ENCODE measurements around the gene PHYH.
"Not testable (repeated sequence)": the region's sequence is repeated elsewhere in the genome, so short reads cannot be mapped to it uniquely, and the experiment has no call there.

PHYH gene

GRCh38 chr10:13253726-13254125, 46.1 kb downstream of the PHYH start:
- no peak overlapping the region for H3K23ac ChIP-seq (ENCODE audit: low read length)
- H3K27ac ChIP-seq (ENCODE audit: low read depth, low read length), result no peak overlapping the region
- WGBS (ENCODE audit: extremely low coverage, insufficient coverage, low lambda C conversion rate), result no CpG with 5 or more reads among the region's 4 CpGs
- H3K27me3 ChIP-seq (ENCODE audit: insufficient read depth, low read length, poor library complexity), result no peaks in the 10 kb centered on the region
- no peak overlapping the region for H3K18ac ChIP-seq (ENCODE audit: low read length)
- H3K79me1 ChIP-seq (ENCODE audit: low read length), result no peaks in the 10 kb centered on the region
- H4K5ac ChIP-seq (ENCODE audit: low read length), result no peak overlapping the region
- DNase-seq, result no peak
- no peaks in the 10 kb centered on the region for H3K79me2 ChIP-seq (ENCODE audit: control insufficient read depth, insufficient read depth, low read length)
- no peak overlapping the region for H2BK15ac ChIP-seq (replicated peaks; ENCODE audit: low read depth)
- H3K56ac ChIP-seq (ENCODE audit: low read length), result no peak overlapping the region
- H3K4me2 ChIP-seq (ENCODE audit: low read length), result no peak overlapping the region
- H3K9ac ChIP-seq (ENCODE audit: low read length), result no peak overlapping the region
- no peaks in the 10 kb centered on the region for H3K4me1 ChIP-seq (ENCODE audit: control insufficient read depth, low read depth, low read length)
- no peak overlapping the region for H2AK5ac ChIP-seq (ENCODE audit: low read length)
- no peak overlapping the region for H2BK120ac ChIP-seq (ENCODE audit: low read depth, low read length)
- H2BK5ac ChIP-seq (ENCODE audit: low read length), result no peak overlapping the region
- no peak overlapping the region for H3K4me3 ChIP-seq (ENCODE audit: low read length)
- H3K36me3 ChIP-seq (ENCODE audit: control insufficient read depth, insufficient read depth, low read length), result no peaks in the 10 kb centered on the region
- no peak overlapping the region for H4K8ac ChIP-seq (ENCODE audit: low read depth, low read length)
- H3K4ac ChIP-seq (ENCODE audit: low read depth, low read length), result no peak overlapping the region

- no peak for DNase-seq
- Histone ChIP-seq H3K27me3 (ENCODE audit: insufficient read depth, low read length, poor library complexity) (no peaks in the 10 kb centered on the region), H2BK15ac (replicated peaks; ENCODE audit: low read depth) (no peak overlapping the region), H3K27ac (ENCODE audit: low read depth, low read length) (no peak overlapping the region), H2AK5ac (ENCODE audit: low read length) (no peak overlapping the region), H3K36me3 (ENCODE audit: control insufficient read depth, insufficient read depth, low read length) (no peaks in the 10 kb centered on the region), H2BK120ac (ENCODE audit: low read depth, low read length) (no peak overlapping the region), H3K56ac (ENCODE audit: low read length) (no peak overlapping the region), H3K4ac (ENCODE audit: low read depth, low read length) (no peak overlapping the region), H3K18ac (ENCODE audit: low read length) (no peak overlapping the region), H3K4me1 (ENCODE audit: control insufficient read depth, low read depth, low read length) (no peaks in the 10 kb centered on the region), H3K79me2 (ENCODE audit: control insufficient read depth, insufficient read depth, low read length) (no peaks in the 10 kb centered on the region), H3K4me2 (ENCODE audit: low read length) (no peak overlapping the region), H4K8ac (ENCODE audit: low read depth, low read length) (no peak overlapping the region), H2BK5ac (ENCODE audit: low read length) (no peak overlapping the region), H3K4me3 (ENCODE audit: low read length) (no peak overlapping the region), H3K23ac (ENCODE audit: low read length) (no peak overlapping the region), H4K5ac (ENCODE audit: low read length) (no peak overlapping the region), H3K79me1 (ENCODE audit: low read length) (no peaks in the 10 kb centered on the region), H3K9ac (ENCODE audit: low read length) (no peak overlapping the region)
- WGBS (ENCODE audit: extremely low coverage, insufficient coverage, low lambda C conversion rate), result no CpG with 5 or more reads among the region's 4 CpGs
These were observed 52.1 kb downstream of the PHYH start for GRCh38 chr10:13247784-13248183.

GRCh38 chr10:13247246-13247645, 52.6 kb downstream of the PHYH start:
- no peak overlapping the region for H2BK5ac ChIP-seq (ENCODE audit: low read length)
- no peaks in the 10 kb centered on the region for H3K79me1 ChIP-seq (ENCODE audit: low read length)
- H3K9ac ChIP-seq (ENCODE audit: low read length), result no peak overlapping the region
- no peaks in the 10 kb centered on the region for H3K79me2 ChIP-seq (ENCODE audit: control insufficient read depth, insufficient read depth, low read length)
- H3K56ac ChIP-seq (ENCODE audit: low read length), result no peak overlapping the region
- H3K4me1 ChIP-seq (ENCODE audit: control insufficient read depth, low read depth, low read length), result no peaks in the 10 kb centered on the region
- no peak overlapping the region for H3K4me3 ChIP-seq (ENCODE audit: low read length)
- no peak overlapping the region for H2BK15ac ChIP-seq (replicated peaks; ENCODE audit: low read depth)
- no peak overlapping the region for H2AK5ac ChIP-seq (ENCODE audit: low read length)
- H3K4me2 ChIP-seq (ENCODE audit: low read length), result no peak overlapping the region
- no CpG with 5 or more reads among the region's 9 CpGs for WGBS (ENCODE audit: extremely low coverage, insufficient coverage, low lambda C conversion rate)
- no peak overlapping the region for H3K23ac ChIP-seq (ENCODE audit: low read length)
- no peak overlapping the region for H2BK120ac ChIP-seq (ENCODE audit: low read depth, low read length)
- DNase-seq, result no peak
- no peak overlapping the region for H3K27ac ChIP-seq (ENCODE audit: low read depth, low read length)
- H3K4ac ChIP-seq (ENCODE audit: low read depth, low read length), result no peak overlapping the region
- no peaks in the 10 kb centered on the region for H3K27me3 ChIP-seq (ENCODE audit: insufficient read depth, low read length, poor library complexity)
- H4K8ac ChIP-seq (ENCODE audit: low read depth, low read length), result no peak overlapping the region
- no peak overlapping the region for H3K18ac ChIP-seq (ENCODE audit: low read length)
- no peaks in the 10 kb centered on the region for H3K36me3 ChIP-seq (ENCODE audit: control insufficient read depth, insufficient read depth, low read length)
- H4K5ac ChIP-seq (ENCODE audit: low read length), result no peak overlapping the region

DNA sequence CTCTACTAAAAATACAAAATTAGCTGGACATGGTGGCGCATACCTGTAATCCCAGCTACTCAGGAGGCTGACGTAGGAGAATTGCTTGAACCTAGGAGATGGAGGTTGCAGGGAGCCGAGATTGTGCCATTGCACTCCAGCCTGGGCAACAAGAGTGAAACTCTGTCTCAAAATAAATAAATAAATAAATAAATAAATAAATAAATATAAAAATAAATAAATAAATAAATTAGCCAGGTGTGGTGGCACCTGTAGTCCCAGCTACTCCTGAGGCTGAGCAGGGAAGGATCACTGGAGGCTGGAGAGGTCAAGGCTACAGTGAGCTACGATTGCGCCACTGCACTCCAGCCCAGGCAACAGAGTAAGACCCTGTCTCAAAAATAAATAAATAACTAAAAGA, 57.6 kb downstream of the PHYH start:
- H3K4ac ChIP-seq (ENCODE audit: low read depth, low read length); H4K8ac ChIP-seq (ENCODE audit: low read depth, low read length); H3K18ac ChIP-seq (ENCODE audit: low read length); H3K79me2 ChIP-seq (ENCODE audit: control insufficient read depth, insufficient read depth, low read length); H2AK5ac ChIP-seq (ENCODE audit: low read length); H3K4me3 ChIP-seq (ENCODE audit: low read length); H3K56ac ChIP-seq (ENCODE audit: low read length); H3K9ac ChIP-seq (ENCODE audit: low read length); H2BK120ac ChIP-seq (ENCODE audit: low read depth, low read length); H2BK15ac ChIP-seq (replicated peaks; ENCODE audit: low read depth); H3K27me3 ChIP-seq (ENCODE audit: insufficient read depth, low read length, poor library complexity); H3K36me3 ChIP-seq (ENCODE audit: control insufficient read depth, insufficient read depth, low read length); H3K4me1 ChIP-seq (ENCODE audit: control insufficient read depth, low read depth, low read length); H3K4me2 ChIP-seq (ENCODE audit: low read length); DNase-seq; H2BK5ac ChIP-seq (ENCODE audit: low read length); H3K23ac ChIP-seq (ENCODE audit: low read length); H3K27ac ChIP-seq (ENCODE audit: low read depth, low read length); H3K79me1 ChIP-seq (ENCODE audit: low read length); H4K5ac ChIP-seq (ENCODE audit: low read length): not testable (repeated sequence)
- WGBS (ENCODE audit: extremely low coverage, insufficient coverage, low lambda C conversion rate), result no CpG with 5 or more reads among the region's 5 CpGs

DNA sequence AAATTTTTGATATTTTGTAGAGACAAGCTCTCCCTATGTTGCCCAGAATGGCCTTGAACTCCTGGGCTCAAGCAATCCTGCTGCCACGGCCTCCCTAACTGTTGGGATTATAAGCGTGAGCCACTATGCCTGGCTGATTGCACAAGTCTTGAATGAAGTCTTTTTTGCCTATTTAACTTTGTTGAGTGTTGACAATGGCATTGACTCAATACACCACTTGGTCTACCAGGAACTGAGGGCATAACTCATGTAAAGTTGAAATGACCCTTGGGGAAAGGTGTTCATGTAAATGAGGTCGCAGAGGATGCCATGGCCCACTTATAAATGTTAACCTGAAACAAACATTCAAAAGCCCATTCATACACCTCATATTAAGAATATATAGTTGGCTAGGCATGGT, 58.3 kb downstream of the PHYH start:
- H2BK5ac ChIP-seq (ENCODE audit: low read length), result no peak overlapping the region
- no peak for DNase-seq
- H3K36me3 ChIP-seq (ENCODE audit: control insufficient read depth, insufficient read depth, low read length), result no peaks in the 10 kb centered on the region
- no peaks in the 10 kb centered on the region for H3K4me1 ChIP-seq (ENCODE audit: control insufficient read depth, low read depth, low read length)
- no peak overlapping the region for H3K4me3 ChIP-seq (ENCODE audit: low read length)
- H4K8ac ChIP-seq (ENCODE audit: low read depth, low read length), result no peak overlapping the region
- H3K9ac ChIP-seq (ENCODE audit: low read length), result no peak overlapping the region
- H3K27ac ChIP-seq (ENCODE audit: low read depth, low read length), result no peak overlapping the region
- H3K79me1 ChIP-seq (ENCODE audit: low read length), result no peaks in the 10 kb centered on the region
- H3K18ac ChIP-seq (ENCODE audit: low read length), result no peak overlapping the region
- no peak overlapping the region for H3K4me2 ChIP-seq (ENCODE audit: low read length)
- no peak overlapping the region for H2AK5ac ChIP-seq (ENCODE audit: low read length)
- H3K79me2 ChIP-seq (ENCODE audit: control insufficient read depth, insufficient read depth, low read length), result no peaks in the 10 kb centered on the region
- no peak overlapping the region for H4K5ac ChIP-seq (ENCODE audit: low read length)
- no peak overlapping the region for H3K23ac ChIP-seq (ENCODE audit: low read length)
- WGBS (ENCODE audit: extremely low coverage, insufficient coverage, low lambda C conversion rate), result no CpG with 5 or more reads among the region's 3 CpGs
- no peak overlapping the region for H2BK15ac ChIP-seq (replicated peaks; ENCODE audit: low read depth)
- H3K27me3 ChIP-seq (ENCODE audit: insufficient read depth, low read length, poor library complexity), result no peaks in the 10 kb centered on the region
- H3K56ac ChIP-seq (ENCODE audit: low read length), result no peak overlapping the region
- H2BK120ac ChIP-seq (ENCODE audit: low read depth, low read length), result no peak overlapping the region
- no peak overlapping the region for H3K4ac ChIP-seq (ENCODE audit: low read depth, low read length)

GRCh38 chr10:13239923-13240322, 59.9 kb downstream of the PHYH start:
- H4K5ac ChIP-seq (ENCODE audit: low read length), result no peak overlapping the region
- no peak overlapping the region for H2BK120ac ChIP-seq (ENCODE audit: low read depth, low read length)
- H2BK15ac ChIP-seq (replicated peaks; ENCODE audit: low read depth), result no peak overlapping the region
- H3K36me3 ChIP-seq (ENCODE audit: control insufficient read depth, insufficient read depth, low read length), result no peaks in the 10 kb centered on the region
- no peak overlapping the region for H3K27ac ChIP-seq (ENCODE audit: low read depth, low read length)
- H3K23ac ChIP-seq (ENCODE audit: low read length), result no peak overlapping the region
- H4K8ac ChIP-seq (ENCODE audit: low read depth, low read length), result no peak overlapping the region
- H3K27me3 ChIP-seq (ENCODE audit: insufficient read depth, low read length, poor library complexity), result no peaks in the 10 kb centered on the region
- no peak overlapping the region for H3K4me2 ChIP-seq (ENCODE audit: low read length)
- H3K9ac ChIP-seq (ENCODE audit: low read length), result no peak overlapping the region
- DNase-seq, result no peak
- H3K4me1 ChIP-seq (ENCODE audit: control insufficient read depth, low read depth, low read length), result no peaks in the 10 kb centered on the region
- no peak overlapping the region for H3K56ac ChIP-seq (ENCODE audit: low read length)
- no peaks in the 10 kb centered on the region for H3K79me2 ChIP-seq (ENCODE audit: control insufficient read depth, insufficient read depth, low read length)
- no peak overlapping the region for H3K18ac ChIP-seq (ENCODE audit: low read length)
- H3K4ac ChIP-seq (ENCODE audit: low read depth, low read length), result no peak overlapping the region
- no peak overlapping the region for H2BK5ac ChIP-seq (ENCODE audit: low read length)
- H2AK5ac ChIP-seq (ENCODE audit: low read length), result no peak overlapping the region
- H3K79me1 ChIP-seq (ENCODE audit: low read length), result no peaks in the 10 kb centered on the region
- no CpG with 5 or more reads among the region's 7 CpGs for WGBS (ENCODE audit: extremely low coverage, insufficient coverage, low lambda C conversion rate)
- no peak overlapping the region for H3K4me3 ChIP-seq (ENCODE audit: low read length)

Data from mesendoderm (in vitro differentiated cells).